ENCODE measurements around the gene CD9.

CD9 gene

GRCh38 chr12:6279631-6280030 is 79.4 kb downstream of the CD9 start:
- Histone ChIP-seq H3K9ac (ENCODE audit: low read length in 5 of 5) (peak overlapping the region in 1 of 5 donors; percentile 3), H3K27ac (ENCODE audit: low read depth, low read length) (no peak overlapping the region)

GRCh38 chr12:6280053-6280469 is 79.9 kb downstream of the CD9 start:
- Histone ChIP-seq H3K36me3 (ENCODE audit: control insufficient read depth in 5 of 5, insufficient read depth in 5 of 5, low read length in 5 of 5) (no peaks in the 10 kb centered on the region), H3K27ac (ENCODE audit: low read depth, low read length) (no peak overlapping the region), H3K9me3 (ENCODE audit: control insufficient read depth in 5 of 5, low read length in 5 of 5) (no peaks in the 10 kb centered on the region), H3K27me3 (ENCODE audit: control insufficient read depth in 5 of 5, insufficient read depth in 4 of 5, low read length in 5 of 5) (no peaks in the 10 kb centered on the region), H3K9ac (ENCODE audit: low read length in 5 of 5) (no peak overlapping the region), H3K4me3 (ENCODE audit: low read depth in 1 of 5, low read length in 5 of 5) (no peak overlapping the region), H3K4me1 (ENCODE audit: control insufficient read depth in 5 of 5, insufficient read depth in 5 of 5, low read length in 5 of 5) (peaks cover 3 to 28% (median 25%) of the 10 kb centered on the region in 5 donors)

More at GRCh38 chr12:6279631-6280030, 79.4 kb downstream of the CD9 start:
- no peak overlapping the region for H3K4me3 ChIP-seq (ENCODE audit: low read depth in 1 of 5, low read length in 5 of 5)
- peaks cover 6 to 29% (median 23%) of the 10 kb centered on the region in 5 donors for H3K4me1 ChIP-seq (ENCODE audit: control insufficient read depth in 5 of 5, insufficient read depth in 5 of 5, low read length in 5 of 5)
- no peaks in the 10 kb centered on the region for H3K27me3 ChIP-seq (ENCODE audit: control insufficient read depth in 5 of 5, insufficient read depth in 4 of 5, low read length in 5 of 5)
- H3K9me3 ChIP-seq (ENCODE audit: control insufficient read depth in 5 of 5, low read length in 5 of 5): no peaks in the 10 kb centered on the region
- no peaks in the 10 kb centered on the region for H3K36me3 ChIP-seq (ENCODE audit: control insufficient read depth in 5 of 5, insufficient read depth in 5 of 5, low read length in 5 of 5)

GRCh38 chr12:6280672-6281071 is 80.5 kb downstream of the CD9 start:
- Histone ChIP-seq H3K27me3 (ENCODE audit: control insufficient read depth in 5 of 5, insufficient read depth in 4 of 5, low read length in 5 of 5) (no peaks in the 10 kb centered on the region), H3K36me3 (ENCODE audit: control insufficient read depth in 5 of 5, insufficient read depth in 5 of 5, low read length in 5 of 5) (no peaks in the 10 kb centered on the region), H3K9me3 (ENCODE audit: control insufficient read depth in 5 of 5, low read length in 5 of 5) (no peaks in the 10 kb centered on the region), H3K4me1 (ENCODE audit: control insufficient read depth in 5 of 5, insufficient read depth in 5 of 5, low read length in 5 of 5) (peaks cover 3 to 30% (median 28%) of the 10 kb centered on the region in 5 donors), H3K4me3 (ENCODE audit: low read depth in 1 of 5, low read length in 5 of 5) (no peak overlapping the region), H3K9ac (ENCODE audit: low read length in 5 of 5) (no peak overlapping the region), H3K27ac (ENCODE audit: low read depth, low read length) (no peak overlapping the region)

GRCh38 chr12:6281081-6281809 is 81.0 kb downstream of the CD9 start:
- Histone ChIP-seq H3K4me3 (ENCODE audit: low read depth in 1 of 5, low read length in 5 of 5) (no peak overlapping the region), H3K36me3 (ENCODE audit: control insufficient read depth in 5 of 5, insufficient read depth in 5 of 5, low read length in 5 of 5) (no peaks in the 10 kb centered on the region), H3K27ac (ENCODE audit: low read depth, low read length) (no peak overlapping the region), H3K27me3 (ENCODE audit: control insufficient read depth in 5 of 5, insufficient read depth in 4 of 5, low read length in 5 of 5) (no peaks in the 10 kb centered on the region), H3K4me1 (ENCODE audit: control insufficient read depth in 5 of 5, insufficient read depth in 5 of 5, low read length in 5 of 5) (peaks cover 3 to 30% (median 25%) of the 10 kb centered on the region in 5 donors), H3K9ac (ENCODE audit: low read length in 5 of 5) (no peak overlapping the region), H3K9me3 (ENCODE audit: control insufficient read depth in 5 of 5, low read length in 5 of 5) (no peaks in the 10 kb centered on the region)

GRCh38 chr12:6282453-6282840 is 82.2 kb downstream of the CD9 start:
- H3K9me3 ChIP-seq (ENCODE audit: control insufficient read depth in 5 of 5, low read length in 5 of 5): no peaks in the 10 kb centered on the region
- no peak overlapping the region for H3K4me3 ChIP-seq (ENCODE audit: low read depth in 1 of 5, low read length in 5 of 5)
- H3K27me3 ChIP-seq (ENCODE audit: control insufficient read depth in 5 of 5, insufficient read depth in 4 of 5, low read length in 5 of 5): no peaks in the 10 kb centered on the region
- no peak overlapping the region for H3K9ac ChIP-seq (ENCODE audit: low read length in 5 of 5)
- no peak overlapping the region for H3K27ac ChIP-seq (ENCODE audit: low read depth, low read length)
- no peaks in the 10 kb centered on the region for H3K36me3 ChIP-seq (ENCODE audit: control insufficient read depth in 5 of 5, insufficient read depth in 5 of 5, low read length in 5 of 5)
- H3K4me1 ChIP-seq (ENCODE audit: control insufficient read depth in 5 of 5, insufficient read depth in 5 of 5, low read length in 5 of 5): peaks cover 3 to 30% (median 25%) of the 10 kb centered on the region in 5 donors

GRCh38 chr12:6284273-6284672 is 84.1 kb downstream of the CD9 start:
- no peaks in the 10 kb centered on the region for H3K9me3 ChIP-seq (ENCODE audit: control insufficient read depth in 5 of 5, low read length in 5 of 5)
- H3K36me3 ChIP-seq (ENCODE audit: control insufficient read depth in 5 of 5, insufficient read depth in 5 of 5, low read length in 5 of 5): no peaks in the 10 kb centered on the region
- no peak overlapping the region for H3K27ac ChIP-seq (ENCODE audit: low read depth, low read length)
- peaks cover 3 to 18% (median 13%) of the 10 kb centered on the region in 5 donors for H3K4me1 ChIP-seq (ENCODE audit: control insufficient read depth in 5 of 5, insufficient read depth in 5 of 5, low read length in 5 of 5)
- H3K9ac ChIP-seq (ENCODE audit: low read length in 5 of 5): no peak overlapping the region
- H3K27me3 ChIP-seq (ENCODE audit: control insufficient read depth in 5 of 5, insufficient read depth in 4 of 5, low read length in 5 of 5): no peaks in the 10 kb centered on the region
- H3K4me3 ChIP-seq (ENCODE audit: low read depth in 1 of 5, low read length in 5 of 5): no peak overlapping the region

- no peaks in the 10 kb centered on the region for H3K36me3 ChIP-seq (ENCODE audit: control insufficient read depth in 5 of 5, insufficient read depth in 5 of 5, low read length in 5 of 5)
- peak overlapping the region in 1 of 5 donors; percentile 35 for H3K9ac ChIP-seq (ENCODE audit: low read length in 5 of 5)
- no peak overlapping the region for H3K27ac ChIP-seq (ENCODE audit: low read depth, low read length)
- H3K27me3 ChIP-seq (ENCODE audit: control insufficient read depth in 5 of 5, insufficient read depth in 4 of 5, low read length in 5 of 5): no peaks in the 10 kb centered on the region
- H3K9me3 ChIP-seq (ENCODE audit: control insufficient read depth in 5 of 5, low read length in 5 of 5): no peaks in the 10 kb centered on the region
- no peak overlapping the region for H3K4me3 ChIP-seq (ENCODE audit: low read depth in 1 of 5, low read length in 5 of 5)
- H3K4me1 ChIP-seq (ENCODE audit: control insufficient read depth in 5 of 5, insufficient read depth in 5 of 5, low read length in 5 of 5): peaks cover 0 to 10% (median 9%) of the 10 kb centered on the region in 5 donors
Measured at GRCh38 chr12:6285063-6285477, 84.9 kb downstream of the CD9 start.

- Histone ChIP-seq H3K36me3 (ENCODE audit: control insufficient read depth in 5 of 5, insufficient read depth in 5 of 5, low read length in 5 of 5) (no peaks in the 10 kb centered on the region), H3K27ac (ENCODE audit: low read depth, low read length) (no peak overlapping the region), H3K4me1 (ENCODE audit: control insufficient read depth in 5 of 5, insufficient read depth in 5 of 5, low read length in 5 of 5) (peaks cover 0 to 9% (median 6%) of the 10 kb centered on the region in 5 donors), H3K27me3 (ENCODE audit: control insufficient read depth in 5 of 5, insufficient read depth in 4 of 5, low read length in 5 of 5) (no peaks in the 10 kb centered on the region), H3K9me3 (ENCODE audit: control insufficient read depth in 5 of 5, low read length in 5 of 5) (no peaks in the 10 kb centered on the region), H3K4me3 (ENCODE audit: low read depth in 1 of 5, low read length in 5 of 5) (no peak overlapping the region), H3K9ac (ENCODE audit: low read length in 5 of 5) (no peak overlapping the region)
Measured at GRCh38 chr12:6285532-6286306, 85.5 kb downstream of the CD9 start.

All from subcutaneous abdominal adipose tissue (tissue), 5 donors.